22Rv1 (cell line): ENCODE measurements around the gene PTK7.
"Not testable (repeated sequence)": the region's sequence is repeated elsewhere in the genome, so short reads cannot be mapped to it uniquely, and the experiment has no call there.

Source experiments
- CTCF ChIP-seq: fragments of 450-650 bp; IDR thresholded peaks from 2 replicates; pipeline ENCODE4 v1.5.1; 2017; ENCODE audit warnings: mild to moderate bottlenecking
- ZFX ChIP-seq: fragments of 450-650 bp; IDR thresholded peaks from 2 replicates; pipeline ENCODE4 v1.6.1; 2017; ENCODE audit warnings: antibody characterized with exemption, borderline replicate concordance

GRCh38 chr6:43131379-43131778 lies 55.3 kb downstream of the PTK7 start:
- TF ChIP-seq CTCF, ZFX: not testable (repeated sequence)
